ENCODE measurements around the gene RSPH1.

Gene RSPH1

DNA sequence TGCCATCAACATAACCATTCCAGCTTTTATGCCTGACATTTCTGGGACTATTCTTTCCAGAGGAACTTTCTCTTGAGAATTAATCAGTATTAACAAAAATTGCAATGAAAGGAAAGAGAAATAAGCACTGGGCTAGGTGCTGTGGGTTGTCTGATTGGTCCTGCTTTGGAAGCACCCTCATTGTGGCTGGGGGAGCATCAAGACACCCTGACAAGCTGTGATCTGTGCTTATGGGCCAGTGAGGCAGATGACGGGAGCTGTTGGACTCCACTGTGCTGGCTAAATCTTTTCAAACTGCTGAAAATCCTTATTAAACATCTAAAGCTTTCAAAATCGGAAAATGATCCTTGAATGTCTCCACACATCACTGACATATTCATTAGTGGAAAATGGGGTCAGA, 72.3 kb downstream of the RSPH1 start:
- H3K4me3 ChIP-seq (ENCODE audit: low read length), result no peak overlapping the region
- no peaks in the 10 kb centered on the region for H3K4me1 ChIP-seq (ENCODE audit: insufficient read depth, low read length)
- no peak overlapping the region for H3K9ac ChIP-seq (ENCODE audit: low read depth, low read length)
- H3K36me3 ChIP-seq (ENCODE audit: insufficient read depth, low read length), result no peaks in the 10 kb centered on the region
- 93% methylated on average over 2 of the region's 2 CpGs for WGBS
- H3K9me3 ChIP-seq (ENCODE audit: insufficient read depth, low read depth, low read length), result no peaks in the 10 kb centered on the region
- no peak overlapping the region for H3K27ac ChIP-seq (ENCODE audit: low read depth, low read length)
- no peaks in the 10 kb centered on the region for H3K27me3 ChIP-seq (ENCODE audit: insufficient read depth, low read length)

DNA sequence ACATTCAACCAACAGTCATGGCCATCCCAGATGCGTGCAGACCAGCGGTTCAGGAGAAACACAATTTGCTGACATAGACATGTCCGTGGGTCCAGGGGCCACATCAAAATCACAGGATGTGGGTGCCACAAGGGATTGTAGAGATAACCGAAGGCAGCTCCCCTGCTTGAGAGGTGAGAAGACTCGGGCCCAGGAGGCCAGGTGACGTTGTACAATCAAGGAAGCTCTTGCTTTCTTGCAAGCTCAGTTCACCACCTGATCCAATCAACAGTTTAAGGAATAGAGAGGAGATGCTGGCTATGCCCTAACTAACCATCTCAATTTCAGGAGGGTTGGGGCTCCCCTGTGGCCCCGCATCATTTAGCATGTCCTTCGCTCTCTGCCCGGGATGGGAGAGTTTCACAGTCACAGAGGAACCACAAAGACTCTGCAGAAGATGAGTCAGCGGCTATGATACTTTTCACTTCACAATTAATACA, 72.8 kb downstream of the RSPH1 start:
- no peak overlapping the region for H3K27ac ChIP-seq (ENCODE audit: low read depth, low read length)
- no peaks in the 10 kb centered on the region; the same call in 1 of the 2 replicates for H3K27me3 ChIP-seq (ENCODE audit: insufficient read depth, low read length)
- H3K4me1 ChIP-seq (ENCODE audit: insufficient read depth, low read length), result no peaks in the 10 kb centered on the region
- H3K9ac ChIP-seq (ENCODE audit: low read depth, low read length), result no peak overlapping the region
- no peak overlapping the region for H3K4me3 ChIP-seq (ENCODE audit: low read length)
- no peaks in the 10 kb centered on the region for H3K36me3 ChIP-seq (ENCODE audit: insufficient read depth, low read length)
- 86% methylated on average over 10 of the region's 10 CpGs for WGBS
- H3K9me3 ChIP-seq (ENCODE audit: insufficient read depth, low read depth, low read length), result no peaks in the 10 kb centered on the region

Measured in HUES64 (cell line).